ENCODE results near the gene OTOF. TPM values are rescaled to one million over a fixed set of nuclear protein-coding genes. Genes with fewer than 3 reads are reported as not detected.

The OTOF gene
- total and polyA plus RNA-seq, 2 donors (not counting 1 experiment from before 2014, with no cell fraction given) = not detected

DNA sequence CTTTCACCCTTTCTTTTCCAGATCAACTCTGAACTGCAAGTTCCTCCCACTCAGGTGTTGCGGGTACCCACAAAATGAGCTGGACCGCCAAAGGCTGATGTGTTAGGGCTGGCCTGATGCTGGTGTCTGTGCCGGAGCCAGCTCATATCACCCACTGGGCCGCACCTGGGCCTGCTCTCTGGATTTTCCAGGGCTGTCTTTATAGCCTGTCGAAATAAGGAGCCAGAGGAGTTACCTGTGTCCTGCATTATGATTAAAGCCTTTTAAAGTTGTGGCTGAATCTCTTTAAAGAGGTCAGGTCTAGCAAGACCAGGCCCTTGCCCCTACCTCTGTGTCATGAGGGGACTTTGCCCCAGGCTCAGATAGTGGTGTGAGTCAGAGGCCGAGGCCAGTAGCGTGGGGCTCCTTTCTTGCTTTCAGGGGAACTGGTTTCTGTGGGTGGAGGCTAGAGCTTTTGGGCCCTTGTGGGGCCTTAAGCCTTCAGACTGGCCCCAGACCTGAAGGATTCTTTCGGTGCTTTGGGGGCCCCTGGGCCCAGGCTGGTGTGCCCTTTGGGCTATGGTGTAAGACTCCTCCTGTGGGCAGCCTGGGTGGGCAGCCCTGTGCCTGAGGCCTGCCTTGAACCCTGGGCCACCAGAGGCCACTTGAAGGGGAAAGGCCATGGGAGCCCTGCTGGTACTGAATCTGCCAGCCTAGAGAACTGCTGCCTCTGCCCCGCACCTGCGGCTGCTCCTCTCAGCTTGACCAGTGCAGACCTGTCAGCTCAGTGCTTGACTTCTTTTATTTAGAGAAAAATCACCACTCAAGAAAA lies 21.3 kb downstream of the OTOF start:
- TF ChIP-seq CTCF (conservative IDR thresholded peaks at IDR 0.05 in 1 of 2, IDR thresholded peaks at IDR 0.05 in 1 of 2; ENCODE audit: low read depth in 1 of 2, low read length in 2 of 2) = no peak
- no peak for TF ChIP-seq EZH2 (IDR thresholded peaks at IDR 0.05; ENCODE audit: low read length, missing control alignments)
- Histone ChIP-seq H3K4me1 (ENCODE audit: control insufficient read depth, extremely low read depth, insufficient read depth, low read length) (no peaks in the 10 kb centered on the region), H3K4me3 (replicated peaks in 1 of 4; ENCODE audit: control extremely low read depth in 1 of 4, insufficient read depth in 1 of 4, low read depth in 3 of 4, low read length in 4 of 4) (no peak overlapping the region), H2AFZ (ENCODE audit: low read length) (no peak overlapping the region), H3K36me3 (ENCODE audit: control insufficient read depth, insufficient read depth, low read length) (no peaks in the 10 kb centered on the region), H3K79me2 (ENCODE audit: control insufficient read depth, insufficient read depth, low read length) (no peaks in the 10 kb centered on the region), H3K9me3 (ENCODE audit: control insufficient read depth, insufficient read depth, low read depth, low read length) (no peaks in the 10 kb centered on the region), H3K4me2 (ENCODE audit: extremely low read depth, insufficient read depth, low read length) (no peak overlapping the region), H3K27ac (ENCODE audit: insufficient read depth, low read length) (no peak overlapping the region), H4K20me1 (ENCODE audit: control insufficient read depth, extremely low read depth, insufficient read depth, low read length) (no peaks in the 10 kb centered on the region), H3K9ac (ENCODE audit: insufficient read depth, low read length) (no peak overlapping the region), H3K27me3 (ENCODE audit: control insufficient read depth, insufficient read depth, low read length) (no peaks in the 10 kb centered on the region)
- DNase-seq (ENCODE audit: low read depth in 2 of 2) = no peak

GRCh38 chr2:26455670-26456439 lies 22.1 kb downstream of the OTOF start:
- Histone ChIP-seq H3K4me3 (replicated peaks in 1 of 4; ENCODE audit: control extremely low read depth in 1 of 4, insufficient read depth in 1 of 4, low read depth in 3 of 4, low read length in 4 of 4) (no peak overlapping the region), H3K9me3 (ENCODE audit: control insufficient read depth, insufficient read depth, low read depth, low read length) (no peaks in the 10 kb centered on the region), H3K36me3 (ENCODE audit: control insufficient read depth, insufficient read depth, low read length) (no peaks in the 10 kb centered on the region), H3K27me3 (ENCODE audit: control insufficient read depth, insufficient read depth, low read length) (no peaks in the 10 kb centered on the region), H3K27ac (ENCODE audit: insufficient read depth, low read length) (no peak overlapping the region), H4K20me1 (ENCODE audit: control insufficient read depth, extremely low read depth, insufficient read depth, low read length) (no peaks in the 10 kb centered on the region), H3K4me1 (ENCODE audit: control insufficient read depth, extremely low read depth, insufficient read depth, low read length) (no peaks in the 10 kb centered on the region), H2AFZ (ENCODE audit: low read length) (no peak overlapping the region), H3K9ac (ENCODE audit: insufficient read depth, low read length) (no peak overlapping the region), H3K79me2 (ENCODE audit: control insufficient read depth, insufficient read depth, low read length) (no peaks in the 10 kb centered on the region), H3K4me2 (ENCODE audit: extremely low read depth, insufficient read depth, low read length) (no peak overlapping the region)
- DNase-seq (ENCODE audit: low read depth in 2 of 2) = no peak
- no peak for TF ChIP-seq CTCF (conservative IDR thresholded peaks at IDR 0.05 in 1 of 2, IDR thresholded peaks at IDR 0.05 in 1 of 2; ENCODE audit: low read depth in 1 of 2, low read length in 2 of 2)
- no peak for TF ChIP-seq EZH2 (IDR thresholded peaks at IDR 0.05; ENCODE audit: low read length, missing control alignments)

DNA sequence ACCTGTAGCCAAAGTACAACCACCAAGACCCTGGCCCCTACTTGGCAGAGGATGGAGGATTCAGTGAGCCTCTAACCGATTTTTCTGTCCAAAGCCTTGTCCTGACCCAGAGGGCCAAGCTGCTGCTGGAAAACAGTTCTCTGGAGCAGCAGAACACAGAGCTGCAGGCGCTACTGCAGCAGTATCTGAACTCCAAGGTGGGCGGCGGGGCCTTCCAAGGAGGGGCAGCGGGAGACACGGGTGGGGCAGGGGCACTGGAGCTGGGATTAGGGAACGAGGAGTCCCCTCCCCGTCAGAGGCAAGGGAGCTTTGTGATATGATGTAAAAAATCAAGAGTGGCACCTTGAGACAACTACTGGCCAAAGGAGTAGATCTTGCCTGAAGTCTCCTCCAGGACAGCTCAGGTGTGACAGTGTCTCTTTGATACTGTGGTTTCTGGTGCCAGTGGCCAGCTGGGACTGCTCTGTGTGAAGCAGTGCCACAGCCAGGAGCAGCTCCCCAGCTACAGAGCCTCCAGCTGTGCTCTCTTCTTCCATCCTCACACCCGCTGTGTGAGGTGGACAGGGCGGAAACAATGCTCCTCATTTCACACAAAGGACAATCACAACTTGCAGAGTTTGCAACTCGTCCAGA lies 22.8 kb downstream of the OTOF start:
- Histone ChIP-seq H3K36me3 (ENCODE audit: control insufficient read depth, insufficient read depth, low read length) (no peaks in the 10 kb centered on the region), H3K79me2 (ENCODE audit: control insufficient read depth, insufficient read depth, low read length) (no peaks in the 10 kb centered on the region), H3K4me2 (ENCODE audit: extremely low read depth, insufficient read depth, low read length) (no peak overlapping the region), H3K4me1 (ENCODE audit: control insufficient read depth, extremely low read depth, insufficient read depth, low read length) (no peaks in the 10 kb centered on the region), H2AFZ (ENCODE audit: low read length) (no peak overlapping the region), H3K4me3 (replicated peaks in 1 of 4; ENCODE audit: control extremely low read depth in 1 of 4, insufficient read depth in 1 of 4, low read depth in 3 of 4, low read length in 4 of 4) (no peak overlapping the region), H3K9ac (ENCODE audit: insufficient read depth, low read length) (no peak overlapping the region), H3K27me3 (ENCODE audit: control insufficient read depth, insufficient read depth, low read length) (no peaks in the 10 kb centered on the region), H3K9me3 (ENCODE audit: control insufficient read depth, insufficient read depth, low read depth, low read length) (no peaks in the 10 kb centered on the region), H3K27ac (ENCODE audit: insufficient read depth, low read length) (no peak overlapping the region), H4K20me1 (ENCODE audit: control insufficient read depth, extremely low read depth, insufficient read depth, low read length) (no peaks in the 10 kb centered on the region)
- TF ChIP-seq EZH2 (IDR thresholded peaks at IDR 0.05; ENCODE audit: low read length, missing control alignments) (no peak), CTCF (conservative IDR thresholded peaks at IDR 0.05 in 1 of 2, IDR thresholded peaks at IDR 0.05 in 1 of 2; ENCODE audit: low read depth in 1 of 2, low read length in 2 of 2) (no peak)
- DNase-seq (ENCODE audit: low read depth in 2 of 2) = no peak
